ENCODE results near the gene FAM47A.

Gene FAM47A

GRCh38 chrX:34119122-34119521 lies 13.0 kb downstream of the FAM47A start:
- Histone ChIP-seq H3K4me2 (ENCODE audit: low read length) (no peak overlapping the region), H3K79me2 (ENCODE audit: low read length) (no peaks in the 10 kb centered on the region), H3K27me3 (ENCODE audit: low read depth, low read length) (no peaks in the 10 kb centered on the region), H3K36me3 (replicated peaks; ENCODE audit: low read depth, low read length) (no peaks in the 10 kb centered on the region), H3K4me1 (ENCODE audit: low read length) (no peaks in the 10 kb centered on the region), H2AFZ (ENCODE audit: low read depth, low read length) (no peak overlapping the region), H3K27ac (ENCODE audit: low read length) (no peak overlapping the region), H3K9me3 (ENCODE audit: insufficient read depth, low read length) (no peaks in the 10 kb centered on the region), H4K20me1 (ENCODE audit: insufficient read depth, low read length) (no peaks in the 10 kb centered on the region), H3K4me3 (ENCODE audit: low read length) (no peak overlapping the region), H3K9ac (ENCODE audit: low read length) (no peak overlapping the region)
- TF ChIP-seq CTCF (IDR thresholded peaks at IDR 0.05; ENCODE audit: low read depth, low read length) (no peak), EZH2phosphoT487 (IDR thresholded peaks at IDR 0.05; ENCODE audit: low read depth) (no peak)

GRCh38 chrX:34112459-34112858 lies 19.7 kb downstream of the FAM47A start:
- Histone ChIP-seq H3K4me3 (ENCODE audit: low read length) (no peak overlapping the region), H2AFZ (ENCODE audit: low read depth, low read length) (no peak overlapping the region), H3K4me2 (ENCODE audit: low read length) (no peak overlapping the region), H3K79me2 (ENCODE audit: low read length) (no peaks in the 10 kb centered on the region), H3K9ac (ENCODE audit: low read length) (no peak overlapping the region), H3K27ac (ENCODE audit: low read length) (no peak overlapping the region), H3K9me3 (ENCODE audit: insufficient read depth, low read length) (no peaks in the 10 kb centered on the region), H3K36me3 (replicated peaks; ENCODE audit: low read depth, low read length) (no peaks in the 10 kb centered on the region), H3K27me3 (ENCODE audit: low read depth, low read length) (no peaks in the 10 kb centered on the region), H4K20me1 (ENCODE audit: insufficient read depth, low read length) (no peaks in the 10 kb centered on the region), H3K4me1 (ENCODE audit: low read length) (no peaks in the 10 kb centered on the region)
- TF ChIP-seq EZH2phosphoT487 (IDR thresholded peaks at IDR 0.05; ENCODE audit: low read depth) (no peak), CTCF (IDR thresholded peaks at IDR 0.05; ENCODE audit: low read depth, low read length) (no peak)
